Bronchial epithelial cell (primary cell): ENCODE results near the gene FEN1. TPM values are rescaled to one million over a fixed set of nuclear protein-coding genes. Genes with fewer than 3 reads are reported as not detected.

Experiments
- DNase-seq: peaks from one replicate; pipeline ENCODE4 v3.0.0-alpha.2; 2010; ENCODE audit warnings: low read depth
- FAIRE-seq: peaks from 2 replicates; lab custom pipeline; 2011; peaks lifted over from hg19 to GRCh38; lab: Jason Lieb, UNC
- H3K27me3 ChIP-seq: 2 replicates; pipeline ENCODE4 v1.5.1; 2011; ENCODE audit warnings: low read length; ENCODE audit not compliant: control insufficient read depth, insufficient read depth
- H3K36me3 ChIP-seq: 2 replicates; pipeline ENCODE4 v1.5.1; 2011; ENCODE audit warnings: low read length; ENCODE audit not compliant: control insufficient read depth, insufficient read depth
- H3K4me3 ChIP-seq: 2 replicates; pipeline ENCODE4 v1.5.1; 2011; ENCODE audit warnings: mild to moderate bottlenecking, low read depth, low read length, control low read depth
- total RNA-seq: library from RNA; depleted of rRNA; stranded (reverse); fragments of >200 nt; gene quantifications from 2 replicates; pipeline ENCODE4 v1.2.1, GENCODE V29; 2014
- TF ChIP-seq, protein P1 (sequence below): IDR thresholded peaks from 2 replicates; pipeline ENCODE4 v1.5.1; 2011; ENCODE audit warnings: mild to moderate bottlenecking, moderate library complexity, low read length, control low read depth, inconsistent platforms; ENCODE audit not compliant: insufficient read depth, severe bottlenecking

The FEN1 gene
- total RNA-seq, 1 donor from 2014 or later: 9.7 TPM

- FAIRE-seq: no peak
- H3K27me3 ChIP-seq: no peaks in the 10 kb centered on the region
- H3K4me3 ChIP-seq: no peak overlapping the region
- peaks cover 31% of the 10 kb centered on the region for H3K36me3 ChIP-seq
- no peak for DNase-seq
- TF ChIP-seq, protein P1, sequence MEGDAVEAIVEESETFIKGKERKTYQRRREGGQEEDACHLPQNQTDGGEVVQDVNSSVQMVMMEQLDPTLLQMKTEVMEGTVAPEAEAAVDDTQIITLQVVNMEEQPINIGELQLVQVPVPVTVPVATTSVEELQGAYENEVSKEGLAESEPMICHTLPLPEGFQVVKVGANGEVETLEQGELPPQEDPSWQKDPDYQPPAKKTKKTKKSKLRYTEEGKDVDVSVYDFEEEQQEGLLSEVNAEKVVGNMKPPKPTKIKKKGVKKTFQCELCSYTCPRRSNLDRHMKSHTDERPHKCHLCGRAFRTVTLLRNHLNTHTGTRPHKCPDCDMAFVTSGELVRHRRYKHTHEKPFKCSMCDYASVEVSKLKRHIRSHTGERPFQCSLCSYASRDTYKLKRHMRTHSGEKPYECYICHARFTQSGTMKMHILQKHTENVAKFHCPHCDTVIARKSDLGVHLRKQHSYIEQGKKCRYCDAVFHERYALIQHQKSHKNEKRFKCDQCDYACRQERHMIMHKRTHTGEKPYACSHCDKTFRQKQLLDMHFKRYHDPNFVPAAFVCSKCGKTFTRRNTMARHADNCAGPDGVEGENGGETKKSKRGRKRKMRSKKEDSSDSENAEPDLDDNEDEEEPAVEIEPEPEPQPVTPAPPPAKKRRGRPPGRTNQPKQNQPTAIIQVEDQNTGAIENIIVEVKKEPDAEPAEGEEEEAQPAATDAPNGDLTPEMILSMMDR: no peak
Observed at GRCh38 chr11:61842528-61842820, 49.8 kb downstream of the FEN1 start.

DNA sequence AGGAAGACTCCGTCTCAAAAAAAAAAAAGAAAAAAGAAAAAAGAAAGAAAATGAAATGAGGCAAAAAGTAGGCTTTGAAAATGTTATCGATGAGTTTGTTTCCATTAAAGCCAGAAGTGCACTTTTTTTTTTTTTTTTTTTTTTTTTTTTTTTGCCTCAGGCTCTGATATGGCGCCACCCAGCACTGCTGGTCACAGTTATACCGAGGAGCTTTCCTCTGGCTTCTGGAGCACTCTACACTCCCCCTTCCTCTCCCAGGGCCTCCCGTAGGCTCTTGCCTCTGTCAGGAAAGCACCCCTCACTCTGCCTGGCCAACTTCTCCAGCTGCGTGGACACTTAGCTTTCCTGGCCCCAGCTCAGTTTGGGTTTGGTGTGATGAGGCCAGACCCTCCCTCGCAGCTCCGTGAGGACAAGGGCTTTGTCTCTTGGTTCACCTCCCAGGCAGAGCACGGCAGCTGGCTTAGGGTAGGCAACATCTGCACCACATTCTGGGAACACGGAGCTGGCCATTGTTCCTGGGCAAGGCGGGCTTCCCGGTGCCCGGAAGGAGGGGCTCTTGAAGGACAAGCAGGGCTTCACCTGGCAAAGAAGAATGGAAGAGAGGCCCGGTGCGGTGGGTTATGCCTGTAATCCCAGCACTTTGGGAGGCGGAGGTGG is 52.3 kb downstream of the FEN1 start:
- no peak for DNase-seq
- FAIRE-seq: no peak

DNA sequence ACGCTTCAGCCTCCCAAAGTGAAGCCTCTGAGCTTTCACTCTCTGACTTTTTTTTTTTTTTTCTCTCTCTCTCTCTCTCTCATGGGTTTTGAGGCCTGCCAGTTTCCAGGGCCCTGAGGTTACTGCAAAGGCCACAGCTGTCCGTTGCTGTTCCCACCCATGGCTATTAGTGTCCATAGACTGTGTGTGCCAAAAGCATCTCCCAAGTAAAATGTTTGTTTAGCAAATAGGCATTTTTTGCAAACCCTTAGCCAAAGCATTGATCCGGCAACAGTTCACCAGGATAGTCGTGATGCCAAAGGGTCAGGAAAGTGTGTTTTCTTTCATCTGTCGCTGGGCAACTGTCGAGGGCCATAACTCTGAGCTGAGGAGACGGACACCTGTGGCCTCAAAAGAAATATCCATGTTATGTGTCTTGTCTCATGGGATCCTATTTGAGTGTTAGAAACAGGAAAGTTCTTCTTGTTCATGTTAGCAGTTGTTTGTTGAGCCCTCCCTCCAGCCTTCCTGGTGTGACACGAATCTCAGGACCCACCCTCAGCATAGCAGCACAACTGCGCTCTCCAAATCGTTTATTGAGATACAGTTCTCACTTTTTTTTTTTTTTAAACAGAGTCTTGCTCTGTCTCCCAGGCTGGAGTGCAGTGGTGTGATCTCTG is 53.8 kb downstream of the FEN1 start:
- Histone ChIP-seq H3K27me3 (no peaks in the 10 kb centered on the region), H3K36me3 (peaks cover 22% of the 10 kb centered on the region), H3K4me3 (no peak overlapping the region)
- no peak for FAIRE-seq
- TF ChIP-seq, protein P1: no peak
- DNase-seq: no peak

More for the DNA sequence above, 52.3 kb downstream of the FEN1 start:
- peaks cover 29% of the 10 kb centered on the region for H3K36me3 ChIP-seq
- no peaks in the 10 kb centered on the region for H3K27me3 ChIP-seq
- TF ChIP-seq, protein P1: no peak
- H3K4me3 ChIP-seq: no peak overlapping the region

Other genes with a start within 250 kb of the FEN1 start
- 21.1 and 34.4 TPM in 2 replicates for gene SYT7, start 211.8 kb upstream of the FEN1 start, total RNA-seq
- under 0.01 and 0.13 TPM in 2 replicates for gene DAGLA, start 112.5 kb upstream of the FEN1 start, total RNA-seq
- under 0.01 and 0.13 TPM in 2 replicates for gene MYRF, start 40.3 kb upstream of the FEN1 start, total RNA-seq
- gene TMEM258, start 312 bp upstream of the FEN1 start, total RNA-seq: 61.3 and 159 TPM in 2 replicates
- gene FADS1, start 24.1 kb downstream of the FEN1 start, total RNA-seq: 23.2 and 46.9 TPM in 2 replicates
- 15.2 and 34.2 TPM in 2 replicates for gene FADS2, start 35.4 kb downstream of the FEN1 start, total RNA-seq
- gene FADS3, start 98.6 kb downstream of the FEN1 start, total RNA-seq: 31.9 and 66.2 TPM in 2 replicates
- gene RAB3IL1, start 124.7 kb downstream of the FEN1 start, total RNA-seq: 0.90 and 1.1 TPM in 2 replicates
- 3.7 and 5.2 TPM in 2 replicates for gene BEST1, start 157.4 kb downstream of the FEN1 start, total RNA-seq
- gene FTH1, start 174.7 kb downstream of the FEN1 start, total RNA-seq: 1,010 and 1,591 TPM in 2 replicates